ENCODE measurements around the gene CTDP1. TPM values are rescaled to one million over a fixed set of nuclear protein-coding genes. Genes with fewer than 3 reads are reported as not detected.
"Not testable (repeated sequence)": the region's sequence is repeated elsewhere in the genome, so short reads cannot be mapped to it uniquely, and the experiment has no call there.

The CTDP1 gene
- total RNA-seq, 1 experiment from 2014 or later, result 16.5 TPM

GRCh38 chr18:79740521-79741361 is 61.1 kb downstream of the CTDP1 start:
- DNase-seq (ENCODE audit: low spot score), result no peak

- no peak for DNase-seq (ENCODE audit: low spot score)
Measured at GRCh38 chr18:79741362-79741700, 61.7 kb downstream of the CTDP1 start.

GRCh38 chr18:79742076-79742475 is 62.5 kb downstream of the CTDP1 start:
- DNase-seq (ENCODE audit: low spot score), result no peak

- DNase-seq (ENCODE audit: low spot score), result no peak
Measured at GRCh38 chr18:79744625-79745024, 65.0 kb downstream of the CTDP1 start.

- no peak for DNase-seq (ENCODE audit: low spot score)
Measured at GRCh38 chr18:79746730-79747129, 67.1 kb downstream of the CTDP1 start.

- no peak for DNase-seq (ENCODE audit: low spot score)
Measured at GRCh38 chr18:79747156-79747845, 67.7 kb downstream of the CTDP1 start.

- no peak for DNase-seq (ENCODE audit: low spot score)
Measured at GRCh38 chr18:79748321-79749180, 68.9 kb downstream of the CTDP1 start.

GRCh38 chr18:79749251-79750191 is 69.9 kb downstream of the CTDP1 start:
- no peak for DNase-seq (ENCODE audit: low spot score)

GRCh38 chr18:79750980-79751571 is 71.5 kb downstream of the CTDP1 start:
- DNase-seq (ENCODE audit: low spot score), result no peak

- DNase-seq (ENCODE audit: low spot score), result not testable (repeated sequence)
Measured at GRCh38 chr18:79751918-79752578, 72.4 kb downstream of the CTDP1 start.

- DNase-seq (ENCODE audit: low spot score), result not testable (repeated sequence)
Measured at GRCh38 chr18:79752946-79753345, 73.3 kb downstream of the CTDP1 start.

- DNase-seq (ENCODE audit: low spot score), result no peak
Measured at GRCh38 chr18:79753391-79753851, 73.8 kb downstream of the CTDP1 start.

- DNase-seq (ENCODE audit: low spot score), result no peak
Measured at GRCh38 chr18:79754022-79754761, 74.6 kb downstream of the CTDP1 start.

- no peak for DNase-seq (ENCODE audit: low spot score)
Measured at GRCh38 chr18:79754831-79755351, 75.3 kb downstream of the CTDP1 start.

- no peak for DNase-seq (ENCODE audit: low spot score)
Measured at GRCh38 chr18:79755496-79756142, 76.0 kb downstream of the CTDP1 start.

GRCh38 chr18:79756143-79756500 is 76.5 kb downstream of the CTDP1 start:
- DNase-seq (ENCODE audit: low spot score), result no peak

- no peak for DNase-seq (ENCODE audit: low spot score)
Measured at GRCh38 chr18:79756826-79757225, 77.2 kb downstream of the CTDP1 start.

GRCh38 chr18:79760348-79760747 is 80.7 kb downstream of the CTDP1 start:
- DNase-seq (ENCODE audit: low spot score), result no peak

GRCh38 chr18:79760881-79761280 is 81.3 kb downstream of the CTDP1 start:
- no peak for DNase-seq (ENCODE audit: low spot score)

Measured in A172 (cell line).